IMR-90 (cell line): Measurements from ENCODE around the gene MAPK9.

ENCODE experiments used
- CEBPB ChIP-seq: IDR thresholded peaks from 2 replicates; pipeline ENCODE4 v1.6.1; 2012; ENCODE audit warnings: low read depth, low read length, improper control_type of control experiment
- FOS ChIP-seq: fragments of 150-350 bp; IDR thresholded peaks from 2 replicates; pipeline ENCODE4 v1.6.1; 2016; ENCODE audit warnings: low read depth, low read length
- POLR2A ChIP-seq: IDR thresholded peaks from 2 replicates; pipeline ENCODE4 v1.6.1; 2012; ENCODE audit warnings: mild to moderate bottlenecking, low read depth, low read length
- RAD21 ChIP-seq: IDR thresholded peaks from 2 replicates; pipeline ENCODE4 v1.6.1; 2012; ENCODE audit warnings: low read length, improper control_type of control experiment
- TF ChIP-seq, protein P1 (sequence below): conservative IDR thresholded peaks from 2 replicates; pipeline ENCODE4 v1.5.1; 2012; ENCODE audit warnings: mild to moderate bottlenecking, low read depth, low read length, improper control_type of control experiment

DNA sequence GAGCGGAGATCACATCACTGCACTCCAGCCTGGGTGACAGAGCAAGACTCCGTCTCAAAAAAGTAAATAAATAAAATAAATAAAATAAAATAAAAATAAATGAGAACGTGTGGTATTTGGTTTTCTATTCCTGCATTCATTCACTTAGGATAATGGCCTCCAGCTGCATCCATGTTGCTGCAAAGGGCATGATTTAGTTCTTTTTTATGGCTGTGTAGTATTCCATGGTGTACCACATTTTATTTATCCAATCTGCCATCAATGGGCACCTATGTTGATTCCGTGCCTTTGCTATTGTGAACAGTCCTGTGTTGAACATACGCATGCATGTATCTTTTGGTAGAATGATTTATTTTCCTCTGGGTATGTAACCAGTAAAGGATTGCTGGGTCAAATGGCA, 74.1 kb downstream of the MAPK9 start:
- TF ChIP-seq, protein P1, sequence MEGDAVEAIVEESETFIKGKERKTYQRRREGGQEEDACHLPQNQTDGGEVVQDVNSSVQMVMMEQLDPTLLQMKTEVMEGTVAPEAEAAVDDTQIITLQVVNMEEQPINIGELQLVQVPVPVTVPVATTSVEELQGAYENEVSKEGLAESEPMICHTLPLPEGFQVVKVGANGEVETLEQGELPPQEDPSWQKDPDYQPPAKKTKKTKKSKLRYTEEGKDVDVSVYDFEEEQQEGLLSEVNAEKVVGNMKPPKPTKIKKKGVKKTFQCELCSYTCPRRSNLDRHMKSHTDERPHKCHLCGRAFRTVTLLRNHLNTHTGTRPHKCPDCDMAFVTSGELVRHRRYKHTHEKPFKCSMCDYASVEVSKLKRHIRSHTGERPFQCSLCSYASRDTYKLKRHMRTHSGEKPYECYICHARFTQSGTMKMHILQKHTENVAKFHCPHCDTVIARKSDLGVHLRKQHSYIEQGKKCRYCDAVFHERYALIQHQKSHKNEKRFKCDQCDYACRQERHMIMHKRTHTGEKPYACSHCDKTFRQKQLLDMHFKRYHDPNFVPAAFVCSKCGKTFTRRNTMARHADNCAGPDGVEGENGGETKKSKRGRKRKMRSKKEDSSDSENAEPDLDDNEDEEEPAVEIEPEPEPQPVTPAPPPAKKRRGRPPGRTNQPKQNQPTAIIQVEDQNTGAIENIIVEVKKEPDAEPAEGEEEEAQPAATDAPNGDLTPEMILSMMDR, result no peak
- TF ChIP-seq POLR2A (no peak), RAD21 (no peak), CEBPB (no peak), FOS (no peak)
